Measurements from ENCODE around the gene NAV3.

NAV3 gene

GRCh38 chr12:77925536-77926108 is 94.9 kb downstream of the NAV3 start:
- Histone ChIP-seq H3K4me3 (ENCODE audit: low read length) (peak overlapping the region; percentile 69), H3K9ac (ENCODE audit: low read length) (peak overlapping the region; percentile 28), H3K27me3 (replicated peaks; ENCODE audit: control insufficient read depth, insufficient read depth, low read length) (no peaks in the 10 kb centered on the region), H3K9me3 (ENCODE audit: control insufficient read depth, low read length) (no peaks in the 10 kb centered on the region), H3K36me3 (ENCODE audit: control insufficient read depth, insufficient read depth, low read length, severe bottlenecking) (no peaks in the 10 kb centered on the region), H3K4me1 (ENCODE audit: control insufficient read depth, insufficient read depth, low read length) (peaks cover 10% of the 10 kb centered on the region)
- DNase-seq (ENCODE audit: low read depth) = peak; percentile 95

- H3K4me3 ChIP-seq (ENCODE audit: low read length) = no peak overlapping the region
- no peaks in the 10 kb centered on the region for H3K9me3 ChIP-seq (ENCODE audit: control insufficient read depth, low read length)
- H3K9ac ChIP-seq (ENCODE audit: low read length) = no peak overlapping the region
- no peaks in the 10 kb centered on the region for H3K36me3 ChIP-seq (ENCODE audit: control insufficient read depth, insufficient read depth, low read length, severe bottlenecking)
- no peaks in the 10 kb centered on the region for H3K27me3 ChIP-seq (replicated peaks; ENCODE audit: control insufficient read depth, insufficient read depth, low read length)
- peaks cover 12% of the 10 kb centered on the region for H3K4me1 ChIP-seq (ENCODE audit: control insufficient read depth, insufficient read depth, low read length)
- DNase-seq (ENCODE audit: low read depth) = no peak
These were observed 97.4 kb downstream of the NAV3 start for GRCh38 chr12:77928078-77928477.

GRCh38 chr12:77932216-77932615 is 101.5 kb downstream of the NAV3 start:
- no peak for DNase-seq (ENCODE audit: low read depth)
- peaks cover 8% of the 10 kb centered on the region for H3K4me1 ChIP-seq (ENCODE audit: control insufficient read depth, insufficient read depth, low read length)
- H3K4me3 ChIP-seq (ENCODE audit: low read length) = no peak overlapping the region
- H3K36me3 ChIP-seq (ENCODE audit: control insufficient read depth, insufficient read depth, low read length, severe bottlenecking) = no peaks in the 10 kb centered on the region
- H3K27me3 ChIP-seq (replicated peaks; ENCODE audit: control insufficient read depth, insufficient read depth, low read length) = no peaks in the 10 kb centered on the region
- H3K9ac ChIP-seq (ENCODE audit: low read length) = no peak overlapping the region
- no peaks in the 10 kb centered on the region for H3K9me3 ChIP-seq (ENCODE audit: control insufficient read depth, low read length)

GRCh38 chr12:77938301-77938700 is 107.6 kb downstream of the NAV3 start:
- peaks cover 39% of the 10 kb centered on the region for H3K4me1 ChIP-seq (ENCODE audit: control insufficient read depth, insufficient read depth, low read length)
- H3K9ac ChIP-seq (ENCODE audit: low read length) = no peak overlapping the region
- H3K9me3 ChIP-seq (ENCODE audit: control insufficient read depth, low read length) = no peaks in the 10 kb centered on the region
- DNase-seq (ENCODE audit: low read depth) = peak; percentile 29
- H3K36me3 ChIP-seq (ENCODE audit: control insufficient read depth, insufficient read depth, low read length, severe bottlenecking) = no peaks in the 10 kb centered on the region
- no peak overlapping the region for H3K4me3 ChIP-seq (ENCODE audit: low read length)
- no peaks in the 10 kb centered on the region for H3K27me3 ChIP-seq (replicated peaks; ENCODE audit: control insufficient read depth, insufficient read depth, low read length)

GRCh38 chr12:77940011-77940423 is 109.3 kb downstream of the NAV3 start:
- Histone ChIP-seq H3K9me3 (ENCODE audit: control insufficient read depth, low read length) (no peaks in the 10 kb centered on the region), H3K4me3 (ENCODE audit: low read length) (peak overlapping the region; percentile 79)
- DNase-seq (ENCODE audit: low read depth) = peak; percentile 77

GRCh38 chr12:77940567-77940966 is 109.9 kb downstream of the NAV3 start:
- Histone ChIP-seq H3K36me3 (ENCODE audit: control insufficient read depth, insufficient read depth, low read length, severe bottlenecking) (peaks cover 5% of the 10 kb centered on the region), H3K9ac (ENCODE audit: low read length) (peak overlapping the region; percentile 88), H3K27me3 (replicated peaks; ENCODE audit: control insufficient read depth, insufficient read depth, low read length) (no peaks in the 10 kb centered on the region), H3K4me1 (ENCODE audit: control insufficient read depth, insufficient read depth, low read length) (peaks cover 40% of the 10 kb centered on the region), H3K4me3 (ENCODE audit: low read length) (peak overlapping the region; percentile 79), H3K9me3 (ENCODE audit: control insufficient read depth, low read length) (no peaks in the 10 kb centered on the region)
- peak; percentile 87 for DNase-seq (ENCODE audit: low read depth)

More at GRCh38 chr12:77940011-77940423, 109.3 kb downstream of the NAV3 start:
- peaks cover 40% of the 10 kb centered on the region for H3K4me1 ChIP-seq (ENCODE audit: control insufficient read depth, insufficient read depth, low read length)
- peak overlapping the region; percentile 88 for H3K9ac ChIP-seq (ENCODE audit: low read length)
- no peaks in the 10 kb centered on the region for H3K27me3 ChIP-seq (replicated peaks; ENCODE audit: control insufficient read depth, insufficient read depth, low read length)
- H3K36me3 ChIP-seq (ENCODE audit: control insufficient read depth, insufficient read depth, low read length, severe bottlenecking) = peaks cover under 1% of the 10 kb centered on the region

- Histone ChIP-seq H3K9ac (ENCODE audit: low read length) (peak overlapping the region; percentile 88), H3K9me3 (ENCODE audit: control insufficient read depth, low read length) (no peaks in the 10 kb centered on the region), H3K27me3 (replicated peaks; ENCODE audit: control insufficient read depth, insufficient read depth, low read length) (no peaks in the 10 kb centered on the region), H3K4me3 (ENCODE audit: low read length) (peak overlapping the region; percentile 79), H3K36me3 (ENCODE audit: control insufficient read depth, insufficient read depth, low read length, severe bottlenecking) (peaks cover 5% of the 10 kb centered on the region), H3K4me1 (ENCODE audit: control insufficient read depth, insufficient read depth, low read length) (peaks cover 43% of the 10 kb centered on the region)
- peak; percentile 48 for DNase-seq (ENCODE audit: low read depth)
These were observed 110.7 kb downstream of the NAV3 start for GRCh38 chr12:77941401-77941800.

- peak overlapping the region; percentile 77 for H3K9ac ChIP-seq (ENCODE audit: low read length)
- peak overlapping the region; percentile 77 for H3K4me3 ChIP-seq (ENCODE audit: low read length)
- peak; percentile 76 for DNase-seq (ENCODE audit: low read depth)
- no peaks in the 10 kb centered on the region for H3K9me3 ChIP-seq (ENCODE audit: control insufficient read depth, low read length)
- H3K4me1 ChIP-seq (ENCODE audit: control insufficient read depth, insufficient read depth, low read length) = peaks cover 63% of the 10 kb centered on the region
- H3K27me3 ChIP-seq (replicated peaks; ENCODE audit: control insufficient read depth, insufficient read depth, low read length) = no peaks in the 10 kb centered on the region
- peaks cover 5% of the 10 kb centered on the region for H3K36me3 ChIP-seq (ENCODE audit: control insufficient read depth, insufficient read depth, low read length, severe bottlenecking)
These were observed 112.8 kb downstream of the NAV3 start for GRCh38 chr12:77943466-77943865.

GRCh38 chr12:77946541-77947061 is 115.9 kb downstream of the NAV3 start:
- Histone ChIP-seq H3K4me1 (ENCODE audit: control insufficient read depth, insufficient read depth, low read length) (peaks cover 47% of the 10 kb centered on the region), H3K36me3 (ENCODE audit: control insufficient read depth, insufficient read depth, low read length, severe bottlenecking) (peaks cover 12% of the 10 kb centered on the region), H3K9ac (ENCODE audit: low read length) (peak overlapping the region; percentile 87), H3K27me3 (replicated peaks; ENCODE audit: control insufficient read depth, insufficient read depth, low read length) (no peaks in the 10 kb centered on the region), H3K4me3 (ENCODE audit: low read length) (peak overlapping the region; percentile 76), H3K9me3 (ENCODE audit: control insufficient read depth, low read length) (no peaks in the 10 kb centered on the region)
- peak; percentile 61 for DNase-seq (ENCODE audit: low read depth)

GRCh38 chr12:77947330-77947729 is 116.6 kb downstream of the NAV3 start:
- H3K9me3 ChIP-seq (ENCODE audit: control insufficient read depth, low read length) = no peaks in the 10 kb centered on the region
- peak overlapping the region; percentile 76 for H3K4me3 ChIP-seq (ENCODE audit: low read length)
- peaks cover 47% of the 10 kb centered on the region for H3K4me1 ChIP-seq (ENCODE audit: control insufficient read depth, insufficient read depth, low read length)
- peak overlapping the region; percentile 87 for H3K9ac ChIP-seq (ENCODE audit: low read length)
- peaks cover 12% of the 10 kb centered on the region for H3K36me3 ChIP-seq (ENCODE audit: control insufficient read depth, insufficient read depth, low read length, severe bottlenecking)
- no peaks in the 10 kb centered on the region for H3K27me3 ChIP-seq (replicated peaks; ENCODE audit: control insufficient read depth, insufficient read depth, low read length)
- DNase-seq (ENCODE audit: low read depth) = peak; percentile 67

- no peaks in the 10 kb centered on the region for H3K27me3 ChIP-seq (replicated peaks; ENCODE audit: control insufficient read depth, insufficient read depth, low read length)
- H3K36me3 ChIP-seq (ENCODE audit: control insufficient read depth, insufficient read depth, low read length, severe bottlenecking) = peaks cover 12% of the 10 kb centered on the region
- peaks cover 42% of the 10 kb centered on the region for H3K4me1 ChIP-seq (ENCODE audit: control insufficient read depth, insufficient read depth, low read length)
- no peaks in the 10 kb centered on the region for H3K9me3 ChIP-seq (ENCODE audit: control insufficient read depth, low read length)
- DNase-seq (ENCODE audit: low read depth) = peak; percentile 24
- peak overlapping the region; percentile 87 for H3K9ac ChIP-seq (ENCODE audit: low read length)
- peak overlapping the region; percentile 76 for H3K4me3 ChIP-seq (ENCODE audit: low read length)
These were observed 117.1 kb downstream of the NAV3 start for GRCh38 chr12:77947746-77948145.

GRCh38 chr12:77949943-77950342 is 119.2 kb downstream of the NAV3 start:
- peaks cover 34% of the 10 kb centered on the region for H3K4me1 ChIP-seq (ENCODE audit: control insufficient read depth, insufficient read depth, low read length)
- no peak for DNase-seq (ENCODE audit: low read depth)
- H3K27me3 ChIP-seq (replicated peaks; ENCODE audit: control insufficient read depth, insufficient read depth, low read length) = no peaks in the 10 kb centered on the region
- H3K4me3 ChIP-seq (ENCODE audit: low read length) = no peak overlapping the region
- peaks cover 12% of the 10 kb centered on the region for H3K36me3 ChIP-seq (ENCODE audit: control insufficient read depth, insufficient read depth, low read length, severe bottlenecking)
- H3K9me3 ChIP-seq (ENCODE audit: control insufficient read depth, low read length) = no peaks in the 10 kb centered on the region
- H3K9ac ChIP-seq (ENCODE audit: low read length) = no peak overlapping the region

Data from adipocyte (in vitro differentiated cells).